SJSA1 (cell line): ENCODE results near the gene PRR5L. TPM values are rescaled to one million over a fixed set of nuclear protein-coding genes. Genes with fewer than 3 reads are reported as not detected.

Experiments
- DNase-seq, 2 experiments: peaks; one replicate each; pipeline ENCODE4 v3.0.0-alpha.2; 2015 to 2020; ENCODE audit warnings: low spot score in 2 of 2, low read depth in 1 of 2
- H3K27ac ChIP-seq: fragments of 250-450 bp; sonication (Bioruptor Pico); 2 replicates; pipeline ENCODE4 v1.5.1; 2020; ENCODE audit warnings: mild to moderate bottlenecking, moderate library complexity
- H3K27me3 ChIP-seq: fragments of 250-450 bp; sonication (Bioruptor Pico); replicated peaks from 2 replicates; pipeline ENCODE4 v1.5.1; 2020; ENCODE audit warnings: mild to moderate bottlenecking, moderate library complexity
- H3K36me3 ChIP-seq: fragments of 250-450 bp; sonication (Bioruptor Pico); 2 replicates; pipeline ENCODE4 v1.5.1; 2020; ENCODE audit warnings: mild to moderate bottlenecking
- H3K4me1 ChIP-seq: fragments of 250-450 bp; sonication (Bioruptor Pico); replicated peaks from 2 replicates; pipeline ENCODE4 v1.6.1; 2021; ENCODE audit warnings: mild to moderate bottlenecking
- H3K4me3 ChIP-seq: fragments of 250-450 bp; sonication (Bioruptor Pico); 2 replicates; pipeline ENCODE4 v1.5.1; 2020; ENCODE audit warnings: mild to moderate bottlenecking
- H3K9me3 ChIP-seq: fragments of 250-450 bp; sonication (Bioruptor Pico); replicated peaks from 2 replicates; pipeline ENCODE4 v1.5.1; 2020; ENCODE audit warnings: mild to moderate bottlenecking
- total RNA-seq: library from RNA; depleted of rRNA; stranded (reverse); fragments of >200 nt; shearing (Covaris generic); gene quantifications from 2 replicates; pipeline ENCODE4 v1.2.3, GENCODE V29; 2014; rRNA removed

Gene PRR5L, protein sequence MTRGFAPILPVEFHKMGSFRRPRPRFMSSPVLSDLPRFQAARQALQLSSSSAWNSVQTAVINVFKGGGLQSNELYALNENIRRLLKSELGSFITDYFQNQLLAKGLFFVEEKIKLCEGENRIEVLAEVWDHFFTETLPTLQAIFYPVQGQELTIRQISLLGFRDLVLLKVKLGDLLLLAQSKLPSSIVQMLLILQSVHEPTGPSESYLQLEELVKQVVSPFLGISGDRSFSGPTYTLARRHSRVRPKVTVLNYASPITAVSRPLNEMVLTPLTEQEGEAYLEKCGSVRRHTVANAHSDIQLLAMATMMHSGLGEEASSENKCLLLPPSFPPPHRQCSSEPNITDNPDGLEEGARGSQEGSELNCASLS
- 41.3 and 43.0 TPM in 2 replicates for total RNA-seq

DNA sequence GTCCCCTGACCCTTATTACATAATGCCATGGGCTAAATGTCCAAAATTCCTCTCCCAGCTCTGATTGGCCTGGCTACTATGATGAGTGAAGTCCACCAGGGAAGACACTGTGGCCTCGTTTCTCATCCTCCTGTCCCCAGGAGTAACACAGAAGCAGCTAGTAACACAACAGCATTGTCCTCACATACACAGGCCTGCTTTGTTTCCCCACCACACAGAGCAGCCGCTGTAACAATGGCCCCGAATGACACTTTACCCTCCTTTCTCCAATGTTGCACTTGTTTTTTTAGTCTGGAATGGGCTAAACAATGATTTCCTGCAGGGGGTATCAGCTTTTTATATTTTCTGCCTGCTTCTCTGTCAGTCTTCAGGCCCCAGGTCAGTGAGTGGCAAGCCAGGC lies at the start of gene PRR5L:
PRR5L (plus strand) TSS at position 363 of the 400 bp plus-strand sequence. CDS start 104,834 bp downstream, outside the sequence.
- H3K36me3 ChIP-seq = no peaks in the 10 kb centered on the region
- H3K9me3 ChIP-seq = no peaks in the 10 kb centered on the region
- no peak within 1 kb of the TSS for H3K4me3 ChIP-seq
- H3K4me1 ChIP-seq = peaks cover 10% of the 10 kb centered on the region
- H3K27ac ChIP-seq = no peak within 1 kb of the TSS
- DNase-seq = no peak
- H3K27me3 ChIP-seq = no peaks in the 10 kb centered on the region

DNA sequence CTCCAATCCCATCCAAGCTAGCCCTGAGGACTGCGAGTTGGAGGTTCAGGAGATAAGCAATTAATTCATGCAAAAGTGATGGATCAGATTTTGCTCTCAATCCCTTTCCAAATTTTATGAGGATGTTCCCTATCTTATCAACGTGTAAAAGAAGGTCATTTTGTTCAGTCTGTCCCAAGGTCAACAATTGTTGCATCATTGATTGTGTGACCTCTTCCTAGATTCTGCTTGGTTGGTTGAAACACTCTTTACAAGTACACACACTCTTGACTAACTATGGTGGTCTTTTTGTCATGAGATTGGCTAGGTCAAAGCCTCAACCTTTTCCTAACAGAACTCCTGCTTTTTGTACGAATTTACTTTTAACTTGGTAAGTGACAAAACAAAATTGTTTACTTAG lies 48.6 kb upstream of the PRR5L start:
- DNase-seq = no peak
- peaks cover 11% of the 10 kb centered on the region for H3K4me1 ChIP-seq
- 0 out of 2 replicates have a peak, but pooled peaks cover 2% of the 10 kb centered on the region for H3K9me3 ChIP-seq
- no peak overlapping the region for H3K27ac ChIP-seq
- H3K4me3 ChIP-seq = no peak overlapping the region
- H3K36me3 ChIP-seq = no peaks in the 10 kb centered on the region
- H3K27me3 ChIP-seq = no peaks in the 10 kb centered on the region

DNA sequence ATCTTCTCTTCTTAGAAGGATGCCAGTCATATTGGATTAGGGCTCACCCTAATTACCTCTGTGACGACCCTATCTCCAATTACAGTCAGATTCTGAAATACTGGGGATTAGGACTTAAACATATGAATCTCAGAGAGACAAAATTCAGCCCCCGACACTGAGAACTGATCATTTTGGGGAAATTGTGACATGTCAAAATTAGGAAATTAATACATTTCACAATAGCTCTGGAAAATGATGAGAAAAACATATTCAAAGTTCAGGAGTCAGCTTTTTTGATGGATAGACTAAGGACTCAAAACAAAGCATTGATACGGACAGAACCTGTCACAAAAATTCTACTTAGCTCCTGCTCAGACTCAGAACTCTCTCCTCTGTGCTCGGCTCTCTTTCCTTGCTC lies 47.7 kb upstream of the PRR5L start:
- Histone ChIP-seq H3K27me3 (no peaks in the 10 kb centered on the region), H3K4me1 (peaks cover 11% of the 10 kb centered on the region), H3K27ac (no peak overlapping the region), H3K36me3 (no peaks in the 10 kb centered on the region), H3K4me3 (no peak overlapping the region), H3K9me3 (0 out of 2 replicates have a peak, but pooled peaks cover 2% of the 10 kb centered on the region)
- DNase-seq = no peak

DNA sequence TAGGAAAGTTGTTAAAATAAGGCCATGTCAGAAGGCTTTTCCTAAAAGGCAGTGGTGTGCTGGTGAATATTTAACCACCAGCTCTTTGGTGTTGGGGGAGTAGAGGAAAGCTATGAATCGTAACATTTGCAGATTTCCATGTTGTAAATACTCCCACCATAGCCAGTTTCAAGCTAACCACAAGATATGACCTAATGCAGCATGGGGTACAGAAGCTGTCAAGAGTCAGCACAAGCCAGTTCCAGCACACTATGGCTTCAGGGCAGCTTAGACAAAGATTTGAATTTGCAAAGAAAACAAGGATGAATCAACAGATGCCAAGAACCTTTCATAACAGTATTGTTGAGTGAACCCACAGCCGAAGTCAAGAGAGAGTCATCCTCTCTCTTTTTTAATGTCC lies 46.8 kb upstream of the PRR5L start:
- no peaks in the 10 kb centered on the region for H3K27me3 ChIP-seq
- H3K9me3 ChIP-seq = 0 out of 2 replicates have a peak, but pooled peaks cover 2% of the 10 kb centered on the region
- peaks cover 11% of the 10 kb centered on the region for H3K4me1 ChIP-seq
- peak in 1 of 2 experiments; percentile 43 for DNase-seq
- H3K4me3 ChIP-seq = no peak overlapping the region
- H3K27ac ChIP-seq = no peak overlapping the region
- H3K36me3 ChIP-seq = no peaks in the 10 kb centered on the region

DNA sequence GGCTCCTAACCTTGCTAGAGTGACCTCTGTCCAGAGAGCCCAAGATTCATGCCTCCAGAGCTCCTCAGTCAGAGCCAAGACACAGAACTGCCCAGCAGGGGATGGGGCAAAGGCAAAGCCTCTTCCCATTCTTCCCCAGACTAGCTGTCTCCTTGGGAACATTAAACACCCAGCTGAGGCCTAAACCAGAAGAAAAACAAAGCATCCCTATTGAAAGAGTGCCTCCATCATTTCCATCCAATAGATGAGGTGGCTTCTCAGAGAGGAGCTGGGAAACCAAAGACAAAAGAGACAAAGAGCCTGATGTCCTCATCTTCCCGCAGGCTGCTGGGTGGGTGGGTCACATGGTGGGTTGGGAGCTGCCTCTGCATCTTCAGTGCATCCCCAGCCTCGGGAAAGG lies 44.3 kb upstream of the PRR5L start:
- peaks cover 11% of the 10 kb centered on the region for H3K4me1 ChIP-seq
- H3K9me3 ChIP-seq = peaks cover 7% of the 10 kb centered on the region; the same call in 1 of the 2 replicates
- H3K4me3 ChIP-seq = no peak overlapping the region
- no peaks in the 10 kb centered on the region for H3K27me3 ChIP-seq
- DNase-seq = no peak
- H3K36me3 ChIP-seq = no peaks in the 10 kb centered on the region
- H3K27ac ChIP-seq = no peak overlapping the region

DNA sequence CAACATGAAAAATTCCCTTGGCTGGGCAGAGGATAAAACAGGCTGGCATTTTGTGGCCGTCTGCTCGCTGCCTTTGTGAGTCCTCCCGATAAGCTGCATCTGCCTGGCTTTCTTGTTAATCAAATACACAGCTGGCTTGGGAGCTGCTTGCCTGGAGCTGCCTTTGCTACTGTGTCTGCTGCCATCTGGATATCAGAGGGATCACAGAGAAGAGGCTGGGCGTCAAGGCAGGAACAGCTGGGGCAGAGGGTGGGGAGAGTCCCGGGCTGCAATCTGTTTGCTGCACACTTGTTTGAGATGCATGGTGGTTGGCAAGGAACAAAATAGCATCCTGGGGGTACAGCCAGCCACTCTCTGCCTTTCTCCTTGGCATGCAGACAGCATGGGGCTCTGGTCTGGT lies 42.9 kb upstream of the PRR5L start:
- Histone ChIP-seq H3K4me1 (peaks cover 11% of the 10 kb centered on the region), H3K27me3 (no peaks in the 10 kb centered on the region), H3K27ac (no peak overlapping the region), H3K36me3 (no peaks in the 10 kb centered on the region), H3K4me3 (no peak overlapping the region), H3K9me3 (peaks cover 7% of the 10 kb centered on the region; the same call in 1 of the 2 replicates)
- no peak for DNase-seq

DNA sequence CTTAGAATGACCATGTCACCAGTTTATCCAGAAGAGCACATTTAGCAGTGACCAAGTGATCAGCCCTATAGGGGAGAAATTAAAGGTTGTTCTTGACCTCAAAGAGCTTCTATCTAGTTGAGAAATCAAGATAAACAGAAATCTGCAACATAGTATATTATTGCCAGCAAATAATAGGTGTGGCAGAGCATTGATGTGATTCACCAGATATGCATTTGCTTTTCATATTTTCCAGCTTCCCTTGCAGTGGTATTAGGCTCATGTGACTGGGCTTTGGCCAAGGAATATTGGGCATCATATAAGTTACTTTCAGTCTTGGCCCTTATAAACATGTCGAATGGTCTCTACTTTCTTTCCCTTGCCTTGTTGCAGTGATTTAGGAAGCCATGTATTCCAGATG lies 41.4 kb upstream of the PRR5L start:
- no peak overlapping the region for H3K27ac ChIP-seq
- peaks cover under 1% of the 10 kb centered on the region; the same call in 1 of the 2 replicates for H3K4me1 ChIP-seq
- DNase-seq = no peak
- no peak overlapping the region for H3K4me3 ChIP-seq
- H3K36me3 ChIP-seq = no peaks in the 10 kb centered on the region
- peaks cover 7% of the 10 kb centered on the region; the same call in 1 of the 2 replicates for H3K9me3 ChIP-seq
- no peaks in the 10 kb centered on the region for H3K27me3 ChIP-seq

DNA sequence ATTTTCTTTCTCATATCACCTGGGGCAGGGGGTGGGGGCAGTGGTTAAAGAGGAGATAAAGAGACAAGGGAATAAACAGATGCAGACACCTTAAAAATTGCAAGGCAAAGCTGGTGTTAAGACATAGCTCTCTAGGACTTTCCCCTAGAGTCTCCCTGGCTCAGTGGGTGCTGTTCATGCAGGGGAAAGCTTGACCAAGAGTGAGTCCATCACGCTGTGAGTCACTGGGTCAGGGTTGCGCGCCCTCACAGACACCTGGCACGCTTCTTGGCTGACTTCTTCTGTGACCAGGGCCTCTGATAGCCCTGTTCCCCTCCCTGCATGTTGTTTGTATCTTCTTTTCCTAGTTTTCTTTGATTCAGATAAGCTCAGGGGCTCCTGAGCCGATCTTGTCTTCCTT lies 38.7 kb upstream of the PRR5L start:
- DNase-seq = no peak
- Histone ChIP-seq H3K9me3 (peaks cover 5% of the 10 kb centered on the region; the same call in 1 of the 2 replicates), H3K27ac (no peak overlapping the region), H3K27me3 (no peaks in the 10 kb centered on the region), H3K36me3 (no peaks in the 10 kb centered on the region), H3K4me3 (no peak overlapping the region), H3K4me1 (no peaks in the 10 kb centered on the region)

DNA sequence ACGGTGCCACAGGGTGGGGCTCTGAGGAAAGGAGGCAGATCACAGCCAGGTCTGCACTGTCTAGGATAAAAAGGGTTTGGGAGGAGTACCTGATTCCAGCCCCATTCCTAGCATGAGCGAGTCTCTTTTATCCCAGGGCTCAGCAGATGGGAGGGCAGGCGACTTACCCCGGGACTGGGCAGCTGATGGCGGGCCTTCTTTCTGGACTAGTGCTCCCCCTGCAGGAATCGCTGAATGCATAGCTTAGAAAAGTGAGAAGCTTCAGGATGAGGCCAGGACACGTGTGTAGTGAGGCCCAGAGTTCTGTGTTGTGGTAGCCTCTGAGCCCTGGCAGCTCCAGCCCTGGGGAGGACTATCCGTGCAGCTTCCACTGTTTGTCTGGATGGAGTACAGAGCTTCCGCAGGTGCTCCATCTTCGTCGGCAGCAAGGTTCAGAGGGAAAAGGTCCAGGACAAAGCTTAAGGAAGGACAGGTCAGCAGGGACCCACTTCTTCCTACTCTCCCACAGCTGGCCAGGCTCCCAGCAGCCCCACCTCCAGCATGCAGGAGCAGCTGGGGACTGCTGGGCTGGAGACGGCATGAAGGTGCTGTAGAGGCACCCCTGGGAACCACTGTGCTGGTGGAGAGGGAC lies 37.2 kb upstream of the PRR5L start:
- H3K4me3 ChIP-seq = no peak overlapping the region

DNA sequence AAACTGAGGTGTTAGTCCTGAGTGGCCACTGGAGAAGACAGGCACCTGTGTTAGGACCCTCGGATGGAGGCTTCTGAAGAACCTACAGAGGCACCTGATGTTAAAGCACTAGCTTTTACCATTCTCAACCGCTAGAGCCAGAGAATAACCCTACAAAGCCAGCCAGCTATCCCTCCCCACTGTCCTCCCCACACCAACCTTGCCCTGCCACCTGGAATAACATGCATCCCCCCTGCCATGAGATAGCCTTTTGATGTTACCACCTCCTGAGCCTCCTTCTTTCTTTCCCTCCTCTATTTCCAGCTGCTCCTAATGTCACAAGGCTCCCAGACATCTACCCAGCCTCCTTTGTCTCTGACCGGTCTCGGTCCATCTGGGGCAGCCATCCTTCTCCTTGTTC lies 35.0 kb upstream of the PRR5L start:
- H3K9me3 ChIP-seq = peaks cover 3% of the 10 kb centered on the region; the same call in 1 of the 2 replicates
- no peaks in the 10 kb centered on the region for H3K27me3 ChIP-seq
- no peak for DNase-seq
- H3K4me3 ChIP-seq = no peak overlapping the region
- H3K36me3 ChIP-seq = no peaks in the 10 kb centered on the region
- no peak overlapping the region for H3K27ac ChIP-seq
- H3K4me1 ChIP-seq = no peaks in the 10 kb centered on the region

More for the DNA sequence above, 37.2 kb upstream of the PRR5L start:
- Histone ChIP-seq H3K27me3 (no peaks in the 10 kb centered on the region), H3K36me3 (no peaks in the 10 kb centered on the region), H3K27ac (no peak overlapping the region), H3K4me1 (no peaks in the 10 kb centered on the region), H3K9me3 (peaks cover 5% of the 10 kb centered on the region; the same call in 1 of the 2 replicates)
- peak; percentile 48 to 68 for DNase-seq

DNA sequence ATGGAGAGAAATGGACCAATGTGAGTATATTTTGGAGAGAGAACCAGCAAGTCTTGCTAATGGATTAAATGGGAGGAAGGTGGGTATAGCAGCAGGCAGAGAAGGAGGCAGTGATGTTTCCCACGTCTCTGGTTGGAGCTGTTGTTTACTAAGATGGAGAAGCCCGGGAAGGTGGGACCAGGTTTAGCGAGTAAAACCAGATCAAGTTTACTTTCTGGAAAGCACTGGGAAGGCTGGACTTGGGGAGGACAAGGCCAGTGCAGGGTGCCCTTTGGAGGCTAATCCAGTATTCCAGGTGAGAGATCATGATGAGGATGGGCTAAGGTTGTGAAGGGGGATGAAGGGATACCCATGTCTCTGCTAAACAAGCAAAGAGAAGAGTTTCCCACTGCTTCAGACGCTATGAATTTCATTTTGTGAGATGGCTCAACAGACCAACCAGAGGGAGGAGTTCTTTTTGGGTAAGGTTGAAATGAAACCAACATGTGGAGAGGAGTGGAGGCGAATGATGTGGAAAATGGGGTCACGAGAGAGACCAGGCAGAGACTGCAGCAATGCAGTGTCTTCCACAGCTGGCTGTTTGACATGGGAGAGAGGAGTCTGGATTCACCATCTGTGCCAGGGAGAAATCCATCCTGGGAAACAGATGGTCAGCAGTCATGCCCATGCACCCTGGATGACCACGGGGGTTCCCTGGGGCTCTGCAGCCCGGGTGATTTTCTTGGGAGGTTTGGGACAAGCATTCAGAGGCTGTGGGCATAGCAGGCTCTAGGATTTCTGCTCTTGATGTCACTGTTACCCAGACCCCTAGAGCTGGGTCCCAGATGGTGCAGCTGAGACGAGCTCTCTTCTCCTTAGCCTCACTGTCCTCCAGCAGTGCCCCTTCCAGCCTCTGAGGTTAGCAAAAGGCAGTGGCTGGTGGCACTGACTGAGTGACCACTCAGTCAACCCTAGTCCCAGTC lies 31.8 kb upstream of the PRR5L start:
- H3K27me3 ChIP-seq = no peaks in the 10 kb centered on the region
- H3K4me3 ChIP-seq = no peak overlapping the region
- DNase-seq = no peak
- no peaks in the 10 kb centered on the region for H3K4me1 ChIP-seq
- H3K36me3 ChIP-seq = no peaks in the 10 kb centered on the region
- no peaks in the 10 kb centered on the region for H3K9me3 ChIP-seq
- no peak overlapping the region for H3K27ac ChIP-seq

DNA sequence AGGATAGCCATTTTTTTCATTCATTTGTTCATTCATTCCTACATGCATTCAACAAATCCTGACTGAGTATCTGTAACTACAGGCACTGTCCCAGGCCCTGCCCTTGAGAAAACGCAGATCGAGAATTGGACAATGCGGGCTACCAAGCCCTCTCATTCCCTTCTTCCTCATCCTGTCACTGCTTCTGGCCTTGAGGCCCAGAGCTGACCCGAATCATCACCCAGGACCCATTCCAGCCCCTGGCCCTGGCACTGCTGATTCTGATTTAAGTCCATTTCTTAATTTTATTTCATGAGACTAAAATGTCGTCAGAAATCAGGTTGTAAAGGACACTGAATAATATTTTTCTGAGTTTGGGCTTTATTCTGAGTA lies 31.1 kb upstream of the PRR5L start:
- Histone ChIP-seq H3K27me3 (no peaks in the 10 kb centered on the region), H3K36me3 (no peaks in the 10 kb centered on the region), H3K9me3 (no peaks in the 10 kb centered on the region), H3K4me1 (no peaks in the 10 kb centered on the region), H3K27ac (no peak overlapping the region), H3K4me3 (no peak overlapping the region)
- DNase-seq = no peak

DNA sequence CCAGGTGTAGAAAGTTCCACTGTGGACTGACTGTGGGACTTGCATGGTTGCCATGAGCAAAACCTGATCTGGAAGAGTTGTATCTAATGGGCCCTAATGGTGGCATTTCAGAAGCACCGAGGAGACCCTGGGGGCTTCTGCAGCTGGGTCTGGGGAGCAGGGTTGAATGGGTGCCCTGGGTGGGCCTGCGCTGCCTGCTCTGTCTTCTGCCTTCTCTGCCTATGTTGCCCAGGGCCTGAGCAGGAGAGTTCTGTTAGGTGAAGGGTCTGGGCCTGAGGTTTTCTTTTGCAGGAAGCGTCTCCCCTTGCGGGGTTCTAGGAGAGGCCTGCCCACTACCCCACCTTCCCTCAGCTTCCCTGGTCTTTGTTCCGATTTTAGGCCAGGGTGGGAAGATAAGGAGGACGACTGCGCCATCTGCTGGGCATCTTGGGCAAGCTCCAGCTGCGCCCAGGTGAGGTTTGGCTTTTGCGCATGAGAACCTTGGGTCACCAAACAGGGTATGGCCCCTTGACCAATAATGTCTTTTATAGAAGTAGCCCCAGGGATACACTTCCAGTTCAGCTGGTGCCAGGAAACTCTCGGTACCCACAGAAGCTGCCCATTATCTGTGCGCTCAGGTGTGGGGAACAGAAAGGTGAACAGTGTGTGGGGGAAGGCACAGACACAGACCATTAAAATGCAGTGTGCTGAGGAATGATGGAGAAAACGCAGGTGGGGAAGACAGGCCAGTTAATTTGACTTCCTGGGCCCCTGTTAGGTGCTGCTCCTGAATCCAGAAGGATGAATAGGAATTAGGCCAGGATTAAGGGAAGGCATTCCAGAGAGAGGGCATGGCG lies 30.1 kb upstream of the PRR5L start:
- DNase-seq = peak; percentile 43 to 56
- Histone ChIP-seq H3K27ac (no peak overlapping the region), H3K36me3 (no peaks in the 10 kb centered on the region), H3K4me3 (no peak overlapping the region), H3K9me3 (no peaks in the 10 kb centered on the region), H3K4me1 (no peaks in the 10 kb centered on the region), H3K27me3 (no peaks in the 10 kb centered on the region)
